ENCODE measurements around the gene CADPS. TPM values are rescaled to one million over a fixed set of nuclear protein-coding genes. Genes with fewer than 3 reads are reported as not detected.

Gene CADPS
- total and polyA plus RNA-seq, 2 of the 4 experiments (the other 2 are of a cell fraction) = not detected

GRCh38 chr3:62496503-62496902, 378.7 kb downstream of the CADPS start:
- no peak for ATAC-seq (ENCODE audit: low read depth)
- H3K27me3 ChIP-seq (ENCODE audit: control insufficient read depth, insufficient read depth, low read length) = no peaks in the 10 kb centered on the region
- no TSS peak for BruUV-seq (replicated peaks)
- TF ChIP-seq MXI1 (IDR thresholded peaks at IDR 0.05; ENCODE audit: borderline replicate concordance, low read depth, low read length) (no peak), BHLHE40 (IDR thresholded peaks at IDR 0.05; ENCODE audit: low read depth, low read length) (no peak), CHD1 (IDR thresholded peaks at IDR 0.05; ENCODE audit: low read depth, low read length) (no peak), USF2 (IDR thresholded peaks at IDR 0.05; ENCODE audit: low read depth, low read length) (no peak), NFE2L2 (IDR thresholded peaks at IDR 0.05; ENCODE audit: low read depth, low read length) (no peak), POLR2A (IDR thresholded peaks at IDR 0.05; ENCODE audit: low read depth, low read length) (no peak), CTCF (conservative IDR thresholded peaks at IDR 0.05; ENCODE audit: low read depth, low read length) (no peak), RAD21 (IDR thresholded peaks at IDR 0.05; ENCODE audit: low read length) (no peak), FOS (IDR thresholded peaks at IDR 0.05; ENCODE audit: low read depth, low read length) (no peak), RCOR1 (IDR thresholded peaks at IDR 0.05; ENCODE audit: insufficient replicate concordance, low read length) (no peak), MAFK (IDR thresholded peaks at IDR 0.05; ENCODE audit: low read depth, low read length) (no peak), ELK1 (IDR thresholded peaks at IDR 0.05; ENCODE audit: borderline replicate concordance, low read depth, low read length) (no peak), SMC3 (IDR thresholded peaks at IDR 0.05; ENCODE audit: low read depth, low read length) (no peak), CEBPB (IDR thresholded peaks at IDR 0.05; ENCODE audit: low read depth, low read length) (no peak), MAZ (IDR thresholded peaks at IDR 0.05; ENCODE audit: borderline replicate concordance, low read depth, low read length) (no peak), RFX5 (IDR thresholded peaks at IDR 0.05; ENCODE audit: low read depth, low read length) (no peak)
- H3K4me1 ChIP-seq (ENCODE audit: control insufficient read depth, insufficient read depth, low read length) = no peaks in the 10 kb centered on the region
- dilution Hi-C loops (cut with HindIII; ENCODE audit: low sequenced_read_pairs, unreplicated experiment) (no loop called here), intact Hi-C loops (cut with micrococcal nuclease) (no loop called here), in situ Hi-C loops (cut with MboI; ENCODE audit: low sequenced_read_pairs) (no loop called here)
- H2AK9ac ChIP-seq (replicated peaks; ENCODE audit: low read depth, low read length, poor library complexity) = no peak overlapping the region
- no peak overlapping the region for H4K8ac ChIP-seq (ENCODE audit: low read depth in 2 of 2, low read length in 2 of 2)
- H3K18ac ChIP-seq (ENCODE audit: low read depth, low read length) = no peak overlapping the region
- H2BK5ac ChIP-seq (ENCODE audit: low read depth, low read length, poor library complexity, severe bottlenecking) = no peak overlapping the region
- H3K79me1 ChIP-seq (ENCODE audit: low read depth in 1 of 2, low read length in 2 of 2) = no peaks in the 10 kb centered on the region
- H3K4me2 ChIP-seq (ENCODE audit: low read depth, low read length) = no peak overlapping the region
- ChIA-PET CTCF (interaction anchor here (1.0 kb wide), 1 partner anchor 14 kb away, joined by 3 read pairs; no protein-coding TSS in a partner anchor), POLR2A (ENCODE audit: unreplicated experiment) (no interaction called here)
- no peak overlapping the region for H3K23ac ChIP-seq (ENCODE audit: low read depth, low read length)
- H2AK5ac ChIP-seq (ENCODE audit: low read depth, low read length) = no peak overlapping the region
- WGBS, 2 experiments (ENCODE audit: extremely low coverage in 2 of 2, insufficient read length in 1 of 2) = no CpG with 5 or more reads among the region's 2 CpGs
- H2BK15ac ChIP-seq (ENCODE audit: low read depth, low read length) = no peak overlapping the region
- no peak overlapping the region for H4K91ac ChIP-seq (ENCODE audit: insufficient read depth, low read depth, low read length)
- no peak overlapping the region for H3K14ac ChIP-seq (replicated peaks; ENCODE audit: low read depth, low read length)
- no peak overlapping the region for H3K9ac ChIP-seq (ENCODE audit: low read depth, low read length)
- H3K9me1 ChIP-seq (ENCODE audit: insufficient read depth, low read length) = no peaks in the 10 kb centered on the region
- no peak overlapping the region for H2BK120ac ChIP-seq (ENCODE audit: low read depth, low read length)
- no peak overlapping the region for H4K5ac ChIP-seq (ENCODE audit: low read depth, low read length)
- H2BK20ac ChIP-seq (ENCODE audit: low read depth, low read length) = no peak overlapping the region
- no peak overlapping the region for H3K4me3 ChIP-seq (ENCODE audit: insufficient read depth, low read depth, low read length)
- no peaks in the 10 kb centered on the region for H3K36me3 ChIP-seq (ENCODE audit: control insufficient read depth, insufficient read depth, low read length)
- no peak overlapping the region for H3K27ac ChIP-seq (ENCODE audit: insufficient read depth, low read length)
- no peak overlapping the region for H3K4ac ChIP-seq (ENCODE audit: low read depth, low read length)
- no peaks in the 10 kb centered on the region for H4K20me1 ChIP-seq (ENCODE audit: insufficient read depth, low read length)
- H3K56ac ChIP-seq (ENCODE audit: extremely low read depth, insufficient read depth, low read length) = no peak overlapping the region
- H2AFZ ChIP-seq (replicated peaks; ENCODE audit: low read length, poor library complexity) = no peak overlapping the region
- no peak for DNase-seq
- no peaks in the 10 kb centered on the region for H3K9me3 ChIP-seq (ENCODE audit: control insufficient read depth, insufficient read depth, low read length)
